Measurements from ENCODE around the gene PIK3C2A. TPM values are rescaled to one million over a fixed set of nuclear protein-coding genes. Genes with fewer than 3 reads are reported as not detected.
A peak's percentile ranks its signal among the peaks of the same experiment; 100 is the strongest.

Gene PIK3C2A
- total and polyA plus RNA-seq, 12 donors = 11.0 to 89.3 (median 65.3) TPM

DNA sequence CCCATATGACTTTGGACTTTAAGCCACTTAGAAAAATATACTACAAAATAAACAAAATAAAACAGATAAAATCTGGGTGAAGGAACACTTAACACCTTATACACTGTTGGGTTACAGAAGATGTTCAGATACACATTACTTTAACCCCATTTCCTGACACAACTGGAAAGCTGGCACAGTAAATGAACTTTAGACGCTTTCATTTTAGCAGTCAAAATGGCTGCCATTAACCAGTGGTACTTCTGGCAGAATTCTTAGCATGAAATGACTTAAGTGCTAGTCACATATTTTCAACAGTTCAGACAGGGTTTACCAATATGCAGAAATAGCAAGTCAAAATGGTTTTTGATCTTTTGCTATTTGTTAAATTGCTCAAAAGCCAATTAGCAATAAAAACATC is 37.9 kb downstream of the PIK3C2A start:
- peaks cover 17 to 28% of the 10 kb centered on the region in 2 donors for H3K4me1 ChIP-seq (replicated peaks in 1 of 2)
- no peak overlapping the region for H3K27ac ChIP-seq
- TF ChIP-seq POLR2A (IDR thresholded peaks at IDR 0.05) = no peak
- TF ChIP-seq, protein P1, sequence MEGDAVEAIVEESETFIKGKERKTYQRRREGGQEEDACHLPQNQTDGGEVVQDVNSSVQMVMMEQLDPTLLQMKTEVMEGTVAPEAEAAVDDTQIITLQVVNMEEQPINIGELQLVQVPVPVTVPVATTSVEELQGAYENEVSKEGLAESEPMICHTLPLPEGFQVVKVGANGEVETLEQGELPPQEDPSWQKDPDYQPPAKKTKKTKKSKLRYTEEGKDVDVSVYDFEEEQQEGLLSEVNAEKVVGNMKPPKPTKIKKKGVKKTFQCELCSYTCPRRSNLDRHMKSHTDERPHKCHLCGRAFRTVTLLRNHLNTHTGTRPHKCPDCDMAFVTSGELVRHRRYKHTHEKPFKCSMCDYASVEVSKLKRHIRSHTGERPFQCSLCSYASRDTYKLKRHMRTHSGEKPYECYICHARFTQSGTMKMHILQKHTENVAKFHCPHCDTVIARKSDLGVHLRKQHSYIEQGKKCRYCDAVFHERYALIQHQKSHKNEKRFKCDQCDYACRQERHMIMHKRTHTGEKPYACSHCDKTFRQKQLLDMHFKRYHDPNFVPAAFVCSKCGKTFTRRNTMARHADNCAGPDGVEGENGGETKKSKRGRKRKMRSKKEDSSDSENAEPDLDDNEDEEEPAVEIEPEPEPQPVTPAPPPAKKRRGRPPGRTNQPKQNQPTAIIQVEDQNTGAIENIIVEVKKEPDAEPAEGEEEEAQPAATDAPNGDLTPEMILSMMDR (IDR thresholded peaks at IDR 0.05) = no peak
- H3K4me3 ChIP-seq = no peak overlapping the region
- intact Hi-C loops (cut with DNase I) = no loop called here
- H3K9me3 ChIP-seq (replicated peaks in 1 of 3) = no peaks in the 10 kb centered on the region
- DNase-seq = no peak
- H3K27me3 ChIP-seq = no peaks in the 10 kb centered on the region
- H3K36me3 ChIP-seq (replicated peaks in 1 of 2) = peaks cover 0 to 14% of the 10 kb centered on the region in 2 donors
- WGBS, 4 donors = 80 to 95% (median 90%) methylated on average over 1 of the region's 1 CpG

DNA sequence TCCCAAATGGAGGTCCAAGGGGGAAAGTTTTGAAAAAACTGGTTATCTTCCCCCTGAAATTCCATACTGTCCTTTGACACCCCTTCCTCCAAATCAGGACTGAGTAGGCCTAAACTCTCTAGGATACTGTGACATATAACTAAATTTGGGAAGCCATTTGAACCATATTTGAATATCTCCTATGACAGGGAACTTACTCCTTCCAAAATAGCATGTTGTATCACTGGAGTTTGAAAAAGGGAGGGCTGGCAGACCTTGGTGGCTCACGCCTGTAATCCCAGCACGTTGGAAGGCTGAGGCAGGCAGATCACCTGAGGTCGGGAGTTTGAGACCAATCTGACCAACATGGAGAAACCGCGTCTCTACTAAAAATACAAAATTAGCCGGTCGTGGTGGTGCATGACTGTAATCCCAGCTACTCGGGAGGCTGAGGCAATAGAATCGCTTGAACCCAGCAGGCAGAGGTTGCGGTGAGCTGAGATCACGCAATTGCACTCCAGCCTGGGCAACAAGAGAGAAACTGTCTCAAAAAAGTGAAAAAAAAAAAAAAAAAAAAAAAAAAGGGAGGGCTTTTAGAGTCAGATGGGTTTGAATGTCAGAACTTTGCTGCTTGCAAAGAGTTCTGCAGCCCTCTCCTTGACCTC is 42.4 kb downstream of the PIK3C2A start:
- no peaks in the 10 kb centered on the region for H3K9me3 ChIP-seq (replicated peaks in 1 of 3)
- WGBS, 4 donors = 80 to 84% (median 81%) methylated on average over 11 of the region's 11 CpGs
- H3K4me3 ChIP-seq = no peak overlapping the region
- TF ChIP-seq, protein P1 (IDR thresholded peaks at IDR 0.05) = no peak
- intact Hi-C loops (cut with DNase I) = no loop called here
- H3K27me3 ChIP-seq = no peaks in the 10 kb centered on the region
- H3K27ac ChIP-seq = no peak overlapping the region
- H3K36me3 ChIP-seq (replicated peaks in 1 of 2) = peaks cover 0 to 14% of the 10 kb centered on the region in 2 donors
- DNase-seq = no peak
- H3K4me1 ChIP-seq (replicated peaks in 1 of 2) = peaks cover 30 to 60% of the 10 kb centered on the region in 2 donors

DNA sequence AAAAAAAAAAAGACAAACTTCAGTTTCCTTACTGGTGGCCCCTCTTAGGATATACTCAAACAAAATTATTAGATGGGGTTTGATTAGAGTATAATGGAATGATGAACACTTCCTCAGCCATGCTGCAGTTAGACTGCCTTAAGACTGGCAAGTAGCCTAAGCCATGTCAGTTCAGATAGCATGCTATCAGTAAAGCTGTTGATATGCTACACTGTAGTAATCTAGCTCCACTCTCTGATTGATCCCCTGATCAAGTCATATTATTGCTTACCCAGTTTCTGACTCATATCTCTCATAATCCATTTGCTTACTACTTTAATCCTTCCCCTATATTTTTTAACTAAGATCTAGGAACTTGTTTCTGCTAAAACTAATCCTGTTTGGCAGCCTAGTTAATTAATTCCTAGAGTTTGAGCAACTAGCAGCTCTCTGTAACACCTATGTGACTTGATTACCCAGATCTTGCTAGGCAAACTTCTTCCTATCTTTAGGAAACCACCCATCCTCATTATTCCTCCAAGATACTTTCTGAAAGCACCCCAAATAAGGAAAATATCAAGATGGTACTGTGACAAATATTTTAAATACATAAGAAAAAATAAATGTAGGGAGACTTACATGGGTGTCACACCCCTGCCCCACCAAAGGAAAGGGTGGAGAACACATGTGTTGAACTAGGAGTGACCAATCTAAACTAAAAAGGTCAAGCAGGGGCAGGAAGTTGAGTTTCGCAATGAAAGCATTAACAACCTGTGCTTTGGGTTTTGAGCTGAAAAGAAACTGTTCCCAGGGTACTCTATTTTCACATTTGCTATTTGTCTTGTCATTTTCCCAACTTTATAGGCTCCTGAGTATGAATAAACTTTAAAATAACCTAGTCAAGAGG is 43.2 kb downstream of the PIK3C2A start:
- no peaks in the 10 kb centered on the region for H3K27me3 ChIP-seq
- H3K9me3 ChIP-seq (replicated peaks in 1 of 3) = no peaks in the 10 kb centered on the region
- H3K27ac ChIP-seq = peak overlapping the region in 1 of 5 donors; percentile 25
- intact Hi-C loops (cut with DNase I) = no loop called here
- peaks cover 35 to 62% of the 10 kb centered on the region in 2 donors for H3K4me1 ChIP-seq (replicated peaks in 1 of 2)
- DNase-seq = no peak
- TF ChIP-seq, protein P1 (IDR thresholded peaks at IDR 0.05) = no peak
- no peak for TF ChIP-seq POLR2A (IDR thresholded peaks at IDR 0.05)
- no peak overlapping the region for H3K4me3 ChIP-seq
- 64 to 76% (median 71%) methylated on average over 1 of the region's 1 CpG for WGBS, 4 donors
- H3K36me3 ChIP-seq (replicated peaks in 1 of 2) = peaks cover 0 to 14% of the 10 kb centered on the region in 2 donors

DNA sequence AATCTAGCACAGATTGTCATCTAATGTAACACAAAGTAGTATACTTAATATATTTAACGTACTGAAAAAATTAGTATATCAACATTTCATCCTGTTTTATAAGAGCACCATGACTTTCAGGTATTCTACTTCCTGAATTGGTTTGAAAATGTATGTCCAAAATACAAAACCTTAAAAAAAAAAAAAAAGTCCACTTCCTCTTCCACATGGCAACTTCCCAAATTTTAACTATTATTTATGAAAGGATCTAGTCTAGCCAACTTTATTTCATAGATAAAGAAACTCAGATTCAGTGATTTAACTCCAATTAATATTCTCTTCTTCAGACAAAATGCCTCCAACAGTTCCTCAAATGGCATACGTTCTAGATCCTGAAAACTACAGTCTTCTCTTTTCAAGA is 44.0 kb downstream of the PIK3C2A start:
- intact Hi-C loops (cut with DNase I) = no loop called here
- DNase-seq = no peak
- peaks cover 35 to 71% of the 10 kb centered on the region in 2 donors for H3K4me1 ChIP-seq (replicated peaks in 1 of 2)
- TF ChIP-seq POLR2A (IDR thresholded peaks at IDR 0.05) = no peak
- TF ChIP-seq, protein P1 (IDR thresholded peaks at IDR 0.05) = no peak
- peaks cover 0 to 8% of the 10 kb centered on the region in 2 donors for H3K36me3 ChIP-seq (replicated peaks in 1 of 2)
- H3K27me3 ChIP-seq = no peaks in the 10 kb centered on the region
- 51 to 79% (median 64%) methylated on average over 2 of the region's 2 CpGs for WGBS, 4 donors
- no peaks in the 10 kb centered on the region for H3K9me3 ChIP-seq (replicated peaks in 1 of 3)
- no peak overlapping the region for H3K27ac ChIP-seq
- H3K4me3 ChIP-seq = no peak overlapping the region
